PFSK-1 (cell line): ENCODE measurements around the gene MC1R.

Experiments
- POLR2AphosphoS5 ChIP-seq: IDR thresholded peaks from 2 replicates; pipeline ENCODE4 v1.6.1; 2012; ENCODE audit warnings: low read depth, mild to moderate bottlenecking, control low read depth, low read length, moderate library complexity
- SIN3A ChIP-seq: IDR thresholded peaks from 2 replicates; pipeline ENCODE4 v1.6.1; 2012; ENCODE audit warnings: mild to moderate bottlenecking, low read length, moderate library complexity, borderline replicate concordance; ENCODE audit not compliant: insufficient read depth
- TAF1 ChIP-seq: IDR thresholded peaks from 2 replicates; pipeline ENCODE4 v1.6.1; 2012; ENCODE audit warnings: low read length, control low read depth, borderline replicate concordance; ENCODE audit not compliant: insufficient read depth

DNA sequence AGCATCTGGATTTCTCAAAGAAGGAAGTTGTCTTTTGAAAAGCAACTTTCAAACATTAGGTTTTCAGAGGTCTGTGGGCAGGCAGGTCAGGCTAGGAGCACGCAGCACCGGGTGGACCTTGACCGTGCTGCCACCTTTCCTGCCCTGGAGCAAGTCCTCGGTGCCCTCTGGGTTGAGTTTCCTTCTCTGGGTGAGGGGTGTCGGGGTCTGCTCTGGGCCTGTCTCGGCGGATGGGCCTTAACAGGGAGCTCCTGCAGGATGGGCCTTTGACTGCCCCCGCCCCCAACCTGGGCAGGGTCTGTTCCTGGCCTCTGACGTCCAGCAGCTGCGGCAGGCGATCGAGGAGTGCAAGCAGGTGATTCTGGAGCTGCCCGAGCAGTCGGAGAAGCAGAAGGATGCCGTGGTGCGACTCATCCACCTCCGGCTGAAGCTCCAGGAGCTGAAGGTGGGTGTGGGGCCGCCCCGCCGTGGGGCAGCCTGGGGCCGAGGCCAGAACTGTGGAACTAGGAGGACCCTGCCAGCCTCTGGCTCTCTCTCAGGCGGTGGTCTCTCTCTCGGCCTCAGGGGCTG lies 38.6 kb downstream of the MC1R start:
- TF ChIP-seq POLR2AphosphoS5 (no peak), SIN3A (no peak), TAF1 (no peak)
